Keratinocyte (primary cell): ENCODE measurements around the gene DSG2.

ENCODE experiments used
- EZH2 ChIP-seq: IDR thresholded peaks from one replicate; pipeline ENCODE4 v1.6.1; 2012; ENCODE audit warnings: inconsistent platforms, mild to moderate bottlenecking, low read length, moderate library complexity
- TF ChIP-seq, protein P1 (sequence below), 3 experiments: IDR thresholded peaks in 1 of 3; conservative IDR thresholded peaks in 1 of 3; optimal IDR thresholded peaks in 1 of 3; 2 replicates in 2 of 3; 3 replicates in 1 of 3; pipeline versions ENCODE3 to v1.5.1; 2011; ENCODE audit warnings: low read length in 3 of 3, mild to moderate bottlenecking in 3 of 3, moderate library complexity in 2 of 3, control low read depth in 1 of 3, inconsistent platforms in 1 of 3; ENCODE audit not compliant: insufficient read depth in 2 of 3; ENCODE audit errors: extremely low read depth in 1 of 3

DNA sequence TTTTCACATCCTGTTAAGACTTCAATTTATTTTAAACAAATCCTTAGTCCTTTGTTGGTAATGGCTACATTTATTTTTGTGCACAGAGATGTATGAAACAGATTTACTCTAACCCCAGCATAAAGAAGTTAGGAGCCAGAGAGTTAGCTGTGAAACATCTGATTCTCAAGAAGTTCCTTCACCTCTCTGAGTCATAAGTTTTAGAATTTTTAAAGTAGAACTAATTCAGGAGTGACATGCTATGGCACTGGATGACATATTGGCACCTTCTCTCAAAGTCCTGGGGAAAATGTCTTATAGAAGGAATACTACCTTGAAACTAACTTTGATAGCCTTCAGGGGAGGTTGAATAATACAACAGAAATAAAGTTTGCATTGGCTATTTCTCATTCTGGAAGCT lies 6.4 kb upstream of the DSG2 start:
- TF ChIP-seq, protein P1, sequence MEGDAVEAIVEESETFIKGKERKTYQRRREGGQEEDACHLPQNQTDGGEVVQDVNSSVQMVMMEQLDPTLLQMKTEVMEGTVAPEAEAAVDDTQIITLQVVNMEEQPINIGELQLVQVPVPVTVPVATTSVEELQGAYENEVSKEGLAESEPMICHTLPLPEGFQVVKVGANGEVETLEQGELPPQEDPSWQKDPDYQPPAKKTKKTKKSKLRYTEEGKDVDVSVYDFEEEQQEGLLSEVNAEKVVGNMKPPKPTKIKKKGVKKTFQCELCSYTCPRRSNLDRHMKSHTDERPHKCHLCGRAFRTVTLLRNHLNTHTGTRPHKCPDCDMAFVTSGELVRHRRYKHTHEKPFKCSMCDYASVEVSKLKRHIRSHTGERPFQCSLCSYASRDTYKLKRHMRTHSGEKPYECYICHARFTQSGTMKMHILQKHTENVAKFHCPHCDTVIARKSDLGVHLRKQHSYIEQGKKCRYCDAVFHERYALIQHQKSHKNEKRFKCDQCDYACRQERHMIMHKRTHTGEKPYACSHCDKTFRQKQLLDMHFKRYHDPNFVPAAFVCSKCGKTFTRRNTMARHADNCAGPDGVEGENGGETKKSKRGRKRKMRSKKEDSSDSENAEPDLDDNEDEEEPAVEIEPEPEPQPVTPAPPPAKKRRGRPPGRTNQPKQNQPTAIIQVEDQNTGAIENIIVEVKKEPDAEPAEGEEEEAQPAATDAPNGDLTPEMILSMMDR (optimal IDR thresholded peaks at IDR 0.05 in 1 of 3, IDR thresholded peaks at IDR 0.05 in 1 of 3, conservative IDR thresholded peaks at IDR 0.05 in 1 of 3; ENCODE audit: extremely low read depth in 1 of 3, insufficient read depth in 2 of 3, low read length in 3 of 3), result no peak
- no peak for TF ChIP-seq EZH2
